Thyroid gland (tissue), 4 donors: Measurements from ENCODE around the gene KCTD2. TPM values are rescaled to one million over a fixed set of nuclear protein-coding genes. Genes with fewer than 3 reads are reported as not detected.

Experiments used
- DNase-seq, 2 donors: peaks; one replicate each; pipeline ENCODE4 v3.0.0-alpha.2; 2019
- H3K27ac ChIP-seq, 3 donors: fragments of 200-600 bp; sonication (generic); 1 replicate in 2 of 3; 2 replicates in 1 of 3; pipeline ENCODE4 v1.5.1; 2016 to 2019; ENCODE audit warnings: mild to moderate bottlenecking in 1 of 3, moderate library complexity in 1 of 3
- H3K27me3 ChIP-seq: fragments of 200-600 bp; sonication (generic); one replicate; pipeline ENCODE4 v1.5.1; 2019
- H3K36me3 ChIP-seq, 2 donors: fragments of 200-600 bp; sonication (generic); one replicate each; pipeline ENCODE4 v1.5.1; 2016 to 2019
- H3K4me1 ChIP-seq, 2 donors: fragments of 200-600 bp; sonication (generic); one replicate each; pipeline ENCODE4 v1.5.1; 2017 to 2019
- H3K4me3 ChIP-seq, 3 donors: fragments of 200-600 bp; sonication (generic); replicated peaks in 1 of 3; 1 replicate in 2 of 3; 2 replicates in 1 of 3; pipeline ENCODE4 v1.5.1; 2016; ENCODE audit warnings: mild to moderate bottlenecking in 1 of 3
- H3K9me3 ChIP-seq: fragments of 200-600 bp; sonication (generic); one replicate; pipeline ENCODE4 v1.5.1; 2017
- CTCF ChIP-seq, 6 experiments: fragments of 200-600 bp in 3 of 6; fragments of 450-650 bp in 3 of 6; sonication (generic) in 3 of 6; IDR thresholded peaks; one replicate each; pipeline ENCODE4 v1.5.1; 2016 to 2019; ENCODE audit warnings: antibody characterized with exemption in 6 of 6, mild to moderate bottlenecking in 2 of 6, inconsistent platforms in 1 of 6, moderate library complexity in 1 of 6
- POLR2A ChIP-seq, 2 donors: fragments of 450-650 bp; IDR thresholded peaks; one replicate each; pipeline ENCODE4 v1.6.1; 2017; ENCODE audit warnings: antibody characterized with exemption in 2 of 2, mild to moderate bottlenecking in 2 of 2, moderate library complexity in 1 of 2
- WGBS, 2 donors: methylation state at CpG; one replicate each; pipeline ENCODE4 v1.1.5; 2017; 5-methylcytosine and 5-hydroxymethylcytosine counted together
- intact Hi-C: fragments of 100-400 bp; cut with DNase I; formaldehyde crosslinking; loops from one replicate; pipeline ENCODE4 v1.15.1; 2023
- total RNA-seq, 4 donors: library from RNA; depleted of rRNA; stranded (reverse); fragments of >200 nt; gene quantifications; one replicate each; pipeline ENCODE4 v1.2.3, GENCODE V29; 2016

KCTD2 gene
- total RNA-seq, 4 donors from 2014 or later = 33.6 to 48.6 (median 41.7) TPM

DNA sequence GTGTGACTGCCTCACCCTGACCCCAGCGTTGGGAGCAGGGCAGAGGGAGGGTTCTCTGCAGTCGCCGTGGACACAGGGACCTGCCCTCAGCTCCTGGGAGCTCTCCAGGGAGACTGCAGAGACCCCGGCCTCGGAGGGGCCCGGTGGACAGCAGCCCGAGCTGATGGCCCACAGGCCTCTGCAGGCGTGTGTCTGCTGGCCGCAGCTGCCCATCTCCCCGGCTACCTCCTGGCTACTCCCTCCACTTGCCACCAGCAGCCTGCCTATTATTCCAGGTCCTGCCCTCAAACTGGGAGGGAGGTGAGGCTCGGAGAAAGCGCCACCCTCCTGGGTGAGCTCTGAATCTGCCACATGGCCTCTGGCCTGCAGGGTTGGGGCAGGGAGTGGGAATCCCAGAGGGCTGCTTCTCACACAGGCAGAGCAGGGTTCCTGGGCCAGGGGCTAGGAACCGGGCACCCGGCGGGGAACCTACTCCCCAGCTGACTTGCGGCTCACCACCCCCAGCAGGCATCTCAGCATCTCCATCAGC is 47.9 kb downstream of the KCTD2 start:
- TF ChIP-seq POLR2A (IDR thresholded peaks at IDR 0.05) (no peak), CTCF (IDR thresholded peaks at IDR 0.05) (no peak)
- Histone ChIP-seq H3K4me1 (peaks cover 70 to 82% of the 10 kb centered on the region in 2 donors), H3K27me3 (no peaks in the 10 kb centered on the region), H3K27ac (peak overlapping the region in 2 of 3 donors; percentile 79 to 82), H3K9me3 (no peaks in the 10 kb centered on the region), H3K36me3 (no peaks in the 10 kb centered on the region), H3K4me3 (no peak overlapping the region)
- intact Hi-C loops = no loop called here
- no peak for DNase-seq
- WGBS, 2 donors = 87 to 90% methylated on average over 4 to 9 of the region's 16 CpGs

- H3K27ac ChIP-seq = peak overlapping the region; percentile 75 to 82 (median 79)
- H3K27me3 ChIP-seq = no peaks in the 10 kb centered on the region
- no peaks in the 10 kb centered on the region for H3K9me3 ChIP-seq
- intact Hi-C loops = no loop called here
- DNase-seq = peak; percentile 95 to 96
- peaks cover 0 to 6% of the 10 kb centered on the region in 2 donors for H3K36me3 ChIP-seq
- H3K4me3 ChIP-seq = no peak overlapping the region
- WGBS, 2 donors = 17 to 19% methylated on average over 14 of the region's 14 CpGs
- TF ChIP-seq POLR2A (IDR thresholded peaks at IDR 0.05) (peak in 1 of 2 donors; percentile 15), CTCF (IDR thresholded peaks at IDR 0.05) (no peak)
- peaks cover 63 to 71% of the 10 kb centered on the region in 2 donors for H3K4me1 ChIP-seq
Observed at GRCh38 chr17:75096082-75096625, 49.1 kb downstream of the KCTD2 start.

- H3K27me3 ChIP-seq = no peaks in the 10 kb centered on the region
- DNase-seq = peak in 1 of 2 donors; percentile 30
- intact Hi-C loops = no loop called here
- H3K27ac ChIP-seq = peak overlapping the region in 1 of 3 donors; percentile 79
- peaks cover 0 to 6% of the 10 kb centered on the region in 2 donors for H3K36me3 ChIP-seq
- 92 to 93% methylated on average over 7 of the region's 7 CpGs for WGBS, 2 donors
- TF ChIP-seq POLR2A (IDR thresholded peaks at IDR 0.05) (no peak), CTCF (IDR thresholded peaks at IDR 0.05) (no peak)
- H3K4me1 ChIP-seq = peaks cover 46 to 54% of the 10 kb centered on the region in 2 donors
- no peak overlapping the region for H3K4me3 ChIP-seq
- no peaks in the 10 kb centered on the region for H3K9me3 ChIP-seq
Observed at GRCh38 chr17:75097865-75098264, 50.8 kb downstream of the KCTD2 start.

- peaks cover 0 to 6% of the 10 kb centered on the region in 2 donors for H3K36me3 ChIP-seq
- 30 to 53% methylated on average over 7 of the region's 7 CpGs for WGBS, 2 donors
- TF ChIP-seq CTCF (IDR thresholded peaks at IDR 0.05) = no peak
- TF ChIP-seq POLR2A (IDR thresholded peaks at IDR 0.05) = no peak
- H3K27me3 ChIP-seq = no peaks in the 10 kb centered on the region
- H3K9me3 ChIP-seq = no peaks in the 10 kb centered on the region
- peak overlapping the region; percentile 17 to 79 (median 33) for H3K27ac ChIP-seq
- peak; percentile 66 to 85 for DNase-seq
- no peak overlapping the region for H3K4me3 ChIP-seq
- intact Hi-C loops = no loop called here
- H3K4me1 ChIP-seq = peaks cover 39 to 53% of the 10 kb centered on the region in 2 donors
Observed at GRCh38 chr17:75098861-75099260, 51.8 kb downstream of the KCTD2 start.

- WGBS, 2 donors = 93 to 96% methylated on average over 21 to 29 of the region's 31 CpGs
- intact Hi-C loops = no loop called here
- Histone ChIP-seq H3K27me3 (no peaks in the 10 kb centered on the region), H3K36me3 (peaks cover 0 to 6% of the 10 kb centered on the region in 2 donors), H3K4me3 (no peak overlapping the region), H3K4me1 (peaks cover 30 to 54% of the 10 kb centered on the region in 2 donors), H3K9me3 (no peaks in the 10 kb centered on the region), H3K27ac (peak overlapping the region in 1 of 3 donors; percentile 18)
- TF ChIP-seq POLR2A (IDR thresholded peaks at IDR 0.05) (no peak), CTCF (IDR thresholded peaks at IDR 0.05) (no peak)
- DNase-seq = no peak
Observed at GRCh38 chr17:75099881-75100595, 53.0 kb downstream of the KCTD2 start.
